ENCODE measurements around the gene PTF1A.

PTF1A gene

DNA sequence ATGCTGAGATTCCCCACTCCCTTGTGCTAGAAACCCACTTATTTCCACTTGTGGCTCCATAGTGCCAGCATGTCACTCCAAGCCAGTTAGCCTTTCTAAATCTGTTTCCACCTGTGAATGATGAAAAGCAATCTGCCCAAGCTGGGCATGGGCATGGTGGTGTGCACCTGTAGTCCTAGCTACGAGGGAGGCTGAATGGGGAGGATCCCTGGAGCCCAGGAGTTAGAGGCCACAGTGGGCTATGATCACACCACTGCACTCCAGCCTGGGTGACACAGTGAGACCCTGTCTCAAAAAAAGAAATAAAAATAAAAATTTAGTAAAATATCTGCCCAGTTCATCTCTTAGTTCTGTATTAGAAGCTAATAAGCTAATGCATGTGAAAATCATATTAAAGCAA, 5.0 kb upstream of the PTF1A start:
- DNase-seq: no peak

DNA sequence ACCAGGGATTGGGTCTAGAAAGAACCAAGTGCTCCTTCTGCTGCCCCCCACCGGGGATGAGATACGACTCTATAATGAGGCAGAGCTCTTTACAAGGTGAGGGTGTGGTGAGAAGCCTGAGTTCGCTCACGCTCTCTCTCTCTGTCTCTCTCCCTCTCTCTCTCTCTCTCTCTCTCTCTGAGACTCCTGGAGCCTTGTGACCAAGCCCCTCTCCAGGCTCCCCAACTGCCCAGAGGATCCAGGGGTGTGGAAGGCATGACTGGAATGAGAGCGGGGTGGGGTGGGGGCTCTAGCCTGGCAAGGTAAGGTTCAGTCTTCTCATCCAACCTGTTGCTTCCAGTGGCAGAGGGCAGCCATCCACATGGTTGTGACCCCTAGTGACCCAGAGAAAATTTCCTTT, 3.1 kb upstream of the PTF1A start:
- DNase-seq: no peak

DNA sequence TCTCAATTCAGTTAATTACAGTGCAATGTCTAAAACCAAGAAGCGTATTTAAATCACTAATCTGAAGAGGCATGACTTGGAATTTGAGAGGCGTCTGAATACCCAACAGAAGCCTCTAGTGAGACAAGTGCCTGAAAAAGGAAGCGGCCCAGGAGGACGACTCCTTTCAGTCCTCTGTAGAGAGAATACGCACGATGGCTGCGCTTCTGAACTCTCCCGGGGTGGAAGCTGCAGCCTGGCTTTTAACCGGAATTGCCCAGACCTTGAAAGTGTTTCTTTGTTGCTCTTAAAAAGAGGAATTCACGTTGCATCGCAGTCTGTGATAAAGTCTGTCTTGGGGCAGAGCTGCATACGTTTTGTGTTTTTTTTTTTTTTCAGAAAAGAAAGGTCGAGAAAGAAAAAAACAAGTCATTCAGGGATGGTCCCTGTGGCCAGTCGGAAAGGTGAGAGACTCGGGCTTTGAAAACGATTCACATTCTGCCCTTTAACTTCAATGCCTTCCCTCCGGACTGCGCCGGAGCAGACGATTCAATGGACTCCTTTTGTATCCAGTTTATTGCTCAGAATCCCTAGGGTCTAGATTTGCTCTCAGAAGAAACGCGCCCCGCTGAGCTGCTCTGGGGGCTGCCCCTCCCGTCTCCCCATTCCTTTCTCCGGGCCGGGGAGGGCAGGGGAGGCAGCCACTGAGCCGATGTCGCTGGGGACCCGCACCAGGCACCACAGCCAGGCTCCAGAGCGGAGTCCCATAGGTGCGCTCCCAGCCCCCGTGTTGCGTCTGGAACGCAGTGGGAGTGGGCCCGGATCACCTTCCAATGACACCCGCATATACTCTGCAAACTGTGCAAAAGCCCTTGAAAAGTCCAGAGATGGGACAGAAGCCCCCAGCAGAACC, 994 bp upstream of the PTF1A start:
- DNase-seq: no peak

DNA sequence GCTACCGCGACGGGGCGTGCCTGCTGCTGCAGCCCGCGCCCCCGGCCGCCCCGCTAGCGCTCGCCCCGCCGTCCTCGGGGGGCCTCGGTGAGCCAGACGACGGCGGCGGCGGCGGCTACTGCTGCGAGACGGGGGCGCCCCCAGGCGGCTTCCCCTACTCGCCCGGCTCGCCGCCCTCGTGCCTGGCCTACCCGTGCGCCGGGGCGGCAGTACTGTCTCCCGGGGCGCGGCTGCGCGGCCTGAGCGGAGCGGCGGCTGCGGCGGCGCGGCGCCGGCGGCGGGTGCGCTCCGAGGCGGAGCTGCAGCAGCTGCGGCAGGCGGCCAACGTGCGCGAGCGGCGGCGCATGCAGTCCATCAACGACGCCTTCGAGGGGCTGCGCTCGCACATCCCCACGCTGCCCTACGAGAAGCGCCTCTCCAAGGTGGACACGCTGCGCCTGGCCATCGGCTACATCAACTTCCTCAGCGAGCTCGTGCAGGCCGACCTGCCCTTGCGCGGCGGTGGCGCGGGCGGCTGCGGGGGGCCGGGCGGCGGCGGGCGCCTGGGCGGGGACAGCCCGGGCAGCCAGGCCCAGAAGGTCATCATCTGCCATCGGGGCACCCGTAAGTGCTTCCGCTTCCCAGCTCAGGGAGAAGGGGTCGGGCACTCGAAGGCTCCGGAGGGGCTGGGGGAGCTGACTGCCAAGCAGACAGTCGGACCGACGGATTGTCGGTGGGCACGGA, 761 bp downstream of the PTF1A start:
- DNase-seq: no peak

DNA sequence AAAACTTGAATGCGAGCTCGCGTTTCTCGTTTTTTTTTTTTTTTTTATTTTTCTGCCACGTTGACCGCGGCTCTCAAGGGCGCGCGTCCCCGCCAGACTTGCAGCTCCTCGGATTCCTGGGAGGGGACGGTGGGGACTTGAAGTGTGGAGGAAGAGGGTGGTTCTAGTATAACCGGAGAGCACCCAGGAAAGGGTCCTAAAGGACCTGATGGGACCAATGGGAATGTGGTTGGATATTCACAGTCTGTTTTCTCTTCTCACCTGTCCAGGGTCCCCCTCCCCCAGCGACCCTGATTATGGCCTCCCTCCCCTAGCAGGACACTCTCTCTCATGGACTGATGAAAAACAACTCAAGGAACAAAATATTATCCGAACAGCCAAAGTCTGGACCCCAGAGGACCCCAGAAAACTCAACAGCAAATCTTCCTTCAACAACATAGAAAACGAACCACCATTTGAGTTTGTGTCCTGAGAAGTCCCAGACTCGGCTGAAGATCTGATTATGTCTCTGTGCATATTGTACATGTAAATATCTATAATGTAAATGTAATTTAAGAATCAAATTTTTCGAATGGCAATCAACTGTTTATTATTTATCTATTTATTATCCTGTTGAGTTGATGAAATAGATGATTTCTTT, 1.4 kb downstream of the PTF1A start:
- DNase-seq: no peak

DNA sequence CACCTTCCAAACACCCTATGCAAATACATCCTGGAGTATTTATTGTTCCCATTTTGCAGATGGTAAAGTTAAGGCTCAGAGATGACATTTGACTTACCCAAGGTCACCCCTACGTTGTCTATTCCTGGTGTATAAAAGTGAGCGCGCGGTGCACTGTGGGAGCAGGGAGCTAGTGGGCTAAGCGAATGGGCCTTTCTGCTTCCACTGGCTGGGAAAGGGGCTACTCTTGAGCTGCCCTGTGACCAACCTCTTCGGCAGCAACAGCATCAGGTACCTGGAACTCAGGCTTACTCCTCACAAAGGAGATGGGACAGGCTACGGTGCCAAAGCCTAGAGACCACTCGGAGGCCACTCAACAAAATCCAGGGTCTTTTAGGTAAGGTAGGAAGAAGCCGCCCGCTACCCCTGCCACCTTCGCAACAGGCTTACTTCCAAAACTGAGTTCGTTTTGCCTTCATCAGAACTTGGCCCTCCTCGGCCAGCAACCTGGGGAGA, 2.4 kb downstream of the PTF1A start:
- DNase-seq: no peak

DNA sequence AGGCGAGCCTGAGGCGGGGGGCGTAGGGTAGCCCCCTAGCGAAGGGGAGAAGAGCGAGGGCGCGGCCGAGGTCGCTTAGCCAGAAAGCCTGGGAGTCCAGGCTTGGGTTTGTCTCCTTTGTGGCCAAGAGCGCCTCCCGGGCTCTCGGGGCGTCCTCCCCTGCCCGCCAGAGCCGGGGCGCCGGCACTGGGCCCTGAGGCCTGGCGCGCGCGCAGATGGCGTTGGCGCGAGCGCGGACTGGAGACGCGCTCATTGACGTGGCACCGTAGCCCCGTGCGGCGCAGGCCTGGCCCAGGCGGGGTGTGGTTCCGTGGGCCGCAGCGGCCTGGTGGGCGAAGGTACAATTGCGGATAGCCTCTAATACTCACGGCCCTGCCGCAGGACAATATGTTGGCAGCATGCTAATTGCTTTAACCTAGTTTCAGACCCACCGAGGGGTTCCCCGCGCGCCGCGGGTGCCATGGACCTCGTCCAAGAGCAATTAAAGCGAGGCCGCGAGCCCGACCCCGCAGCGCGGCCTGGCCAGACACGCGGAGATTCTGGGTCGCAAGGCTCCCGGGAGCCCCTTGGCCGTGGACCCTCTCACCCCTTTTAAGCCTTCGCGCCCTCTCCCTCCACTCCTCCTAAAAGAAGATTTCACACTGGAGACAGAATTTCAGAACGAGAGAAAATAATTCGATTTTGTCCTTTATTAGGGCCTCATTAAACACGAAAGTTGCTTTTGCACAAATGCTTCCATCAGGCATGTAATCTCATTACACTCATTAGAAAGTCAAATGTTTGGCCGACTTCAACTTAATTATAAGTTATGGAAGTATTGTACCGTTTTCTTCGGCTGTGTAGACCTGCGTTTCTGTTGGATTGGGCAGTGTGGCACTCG, 3.1 kb downstream of the PTF1A start:
- DNase-seq: no peak

DNA sequence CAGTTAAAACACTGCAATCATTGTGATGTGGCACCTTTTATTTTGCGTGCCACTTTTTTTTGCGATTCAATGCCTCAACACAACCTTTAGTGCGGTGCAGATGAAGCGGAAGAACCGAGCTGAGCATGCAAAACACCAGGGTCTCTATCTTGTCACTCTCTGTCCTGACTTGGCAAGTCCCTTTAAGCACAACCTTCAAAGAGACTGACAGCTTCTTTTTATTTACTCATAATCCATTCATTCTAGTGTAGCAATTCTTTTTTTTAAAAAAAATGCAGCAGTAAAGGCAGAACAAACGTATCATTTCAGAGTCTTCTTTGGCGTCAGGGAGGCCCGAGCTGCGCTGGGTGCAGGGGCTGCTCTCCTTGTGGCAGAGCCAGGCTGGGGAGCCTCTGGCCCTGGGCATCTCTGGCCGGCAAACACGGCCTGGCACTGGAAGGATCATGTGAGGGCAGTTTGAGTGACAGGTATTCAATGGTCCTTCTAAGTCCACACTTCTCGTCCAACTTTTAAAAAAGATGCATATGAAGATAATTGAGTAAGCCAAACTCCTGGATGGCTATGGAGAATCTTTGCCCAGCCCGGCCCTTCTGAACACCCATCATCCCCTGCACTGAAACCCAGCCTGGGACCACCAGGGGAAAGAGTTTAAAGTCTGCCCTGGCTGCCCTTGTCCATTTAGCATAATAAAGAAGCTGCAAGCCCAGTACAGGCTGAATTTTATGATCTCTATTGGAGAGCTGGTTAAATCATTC, 3.9 kb downstream of the PTF1A start:
- no peak for DNase-seq

DNA sequence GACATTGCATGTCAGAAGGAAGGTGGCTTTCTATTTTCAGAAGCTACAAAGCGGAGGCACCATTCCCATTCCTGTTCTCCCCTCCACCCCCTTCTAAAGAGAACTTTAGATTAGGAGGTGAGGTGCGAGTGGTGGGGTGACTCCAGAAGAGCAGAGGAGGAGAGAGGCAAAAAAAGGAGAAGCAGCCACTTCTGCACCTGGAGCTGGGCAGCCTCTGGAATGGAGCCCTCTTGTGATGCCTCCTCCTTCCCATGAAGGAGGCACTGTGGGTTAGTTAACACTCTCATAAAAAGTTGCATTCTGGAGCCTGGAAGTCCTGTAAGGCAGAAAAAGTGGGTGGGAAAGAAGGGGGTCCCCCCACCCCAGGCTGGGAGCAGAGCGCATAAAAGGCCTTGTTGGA, 4.8 kb downstream of the PTF1A start:
- DNase-seq: no peak

DNA sequence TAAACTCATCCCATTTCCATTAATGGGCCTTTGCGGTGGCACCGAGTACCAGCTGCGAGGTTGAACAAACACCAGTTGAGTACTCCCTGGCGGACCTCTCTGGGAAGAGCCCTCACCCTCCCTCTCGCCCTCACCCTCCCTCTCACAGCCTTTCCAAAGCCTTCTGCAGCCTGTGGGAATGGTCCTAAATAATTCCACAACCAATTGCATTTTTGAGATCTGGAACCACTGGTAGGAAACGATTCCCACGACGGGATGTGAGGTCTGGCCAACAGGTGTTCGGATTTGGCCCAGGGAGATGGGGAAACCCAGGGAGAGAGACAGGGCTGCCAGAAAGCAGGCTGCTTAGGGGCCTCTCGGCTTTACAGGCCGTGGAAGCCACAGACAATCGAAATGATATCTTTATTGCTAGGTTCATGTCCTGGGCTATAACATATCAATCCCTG, 5.3 kb downstream of the PTF1A start:
- DNase-seq: no peak

DNA sequence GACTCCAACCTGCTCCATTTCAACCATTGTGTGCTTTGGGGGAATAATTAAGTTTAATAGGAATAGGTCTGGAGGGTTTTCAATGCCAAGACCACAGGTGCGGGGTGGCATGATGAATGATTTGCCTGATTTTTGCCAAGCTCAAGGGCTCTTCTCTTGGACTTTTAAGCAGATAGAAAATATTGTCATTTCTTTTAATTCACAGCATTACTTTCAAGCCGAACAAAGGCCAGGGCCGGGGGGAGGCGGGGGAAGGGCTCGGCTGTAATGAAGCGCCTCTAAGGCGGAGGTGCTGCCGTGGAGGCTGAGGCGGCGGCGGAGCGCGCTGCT, 6.5 kb downstream of the PTF1A start:
- no peak for DNase-seq

DNA sequence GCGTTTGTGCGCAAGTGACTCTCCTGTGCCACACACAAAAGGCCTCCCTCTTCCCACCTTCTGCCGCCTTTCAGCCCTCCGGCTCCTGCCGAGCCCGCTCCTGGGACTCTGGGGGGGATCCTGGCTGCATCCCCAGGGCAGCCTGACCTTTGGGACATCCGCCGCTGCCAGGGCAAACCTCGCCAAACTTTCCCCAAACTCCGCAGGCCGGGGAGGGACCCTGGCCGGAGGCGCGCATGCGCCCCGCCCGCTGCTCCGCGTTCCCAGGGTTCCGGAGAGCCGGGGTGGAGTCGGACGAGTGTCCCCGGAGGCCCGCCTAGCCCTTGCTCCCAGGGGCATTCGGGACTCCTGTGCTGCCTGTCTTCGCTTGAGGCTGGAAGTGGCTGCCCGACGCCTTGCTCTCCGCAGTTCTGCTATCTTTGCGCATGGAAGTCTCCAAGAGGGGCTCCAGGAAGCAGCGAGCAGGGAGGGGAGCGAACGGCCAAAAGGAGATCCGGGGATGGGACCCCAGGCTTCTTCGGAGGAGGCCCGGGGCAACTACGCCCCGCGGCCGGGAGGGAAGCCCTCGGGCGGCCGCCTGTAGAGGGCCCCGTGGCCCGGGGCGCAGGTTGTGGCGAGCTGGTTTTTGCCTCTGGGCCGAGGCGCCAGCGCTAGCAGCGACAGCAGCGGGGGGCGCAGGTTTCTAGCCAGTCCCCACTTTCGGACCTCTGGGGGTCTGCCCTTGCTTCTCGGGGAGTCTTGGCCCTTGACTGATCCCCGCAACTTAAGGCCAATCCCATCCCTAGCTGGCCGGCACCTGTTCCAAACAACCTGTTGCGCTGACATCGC, 7.0 kb downstream of the PTF1A start:
- DNase-seq: no peak

DNA sequence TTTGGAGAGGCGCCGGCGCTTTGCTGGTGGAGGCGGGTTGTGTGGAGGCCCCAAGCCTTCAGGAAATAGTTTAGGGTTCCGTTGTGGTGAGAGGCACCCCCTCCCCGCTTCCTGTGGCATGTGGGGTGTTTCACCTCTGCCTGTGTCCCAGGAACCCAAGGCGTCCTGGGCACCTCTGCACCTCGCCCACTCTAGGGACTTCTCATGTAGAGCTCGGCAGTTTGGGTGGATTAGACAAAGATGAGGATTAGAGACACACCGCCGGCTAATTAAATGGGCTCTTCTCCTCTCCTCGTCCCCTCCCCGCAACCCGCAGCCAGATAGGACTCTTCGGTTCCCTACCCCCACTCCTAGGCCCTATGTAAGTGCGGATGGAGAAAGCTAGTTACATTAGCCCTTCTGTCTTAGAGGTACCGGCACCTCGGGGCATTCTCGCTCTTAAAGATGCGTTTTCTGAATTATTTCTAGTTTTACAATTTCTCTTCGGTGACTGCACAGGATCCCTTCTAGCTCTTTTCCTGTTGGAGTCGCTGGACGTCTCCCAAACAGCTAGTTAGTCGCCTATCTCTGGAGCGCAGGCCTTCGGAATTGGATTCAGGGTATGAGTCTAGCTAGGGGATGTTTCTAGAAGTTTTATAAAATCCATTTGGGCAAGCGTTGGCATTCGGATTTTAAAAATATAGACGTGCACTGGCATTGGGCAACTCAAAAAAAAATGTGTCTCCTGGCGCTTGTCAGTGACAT, 7.8 kb downstream of the PTF1A start:
- no peak for DNase-seq

DNA sequence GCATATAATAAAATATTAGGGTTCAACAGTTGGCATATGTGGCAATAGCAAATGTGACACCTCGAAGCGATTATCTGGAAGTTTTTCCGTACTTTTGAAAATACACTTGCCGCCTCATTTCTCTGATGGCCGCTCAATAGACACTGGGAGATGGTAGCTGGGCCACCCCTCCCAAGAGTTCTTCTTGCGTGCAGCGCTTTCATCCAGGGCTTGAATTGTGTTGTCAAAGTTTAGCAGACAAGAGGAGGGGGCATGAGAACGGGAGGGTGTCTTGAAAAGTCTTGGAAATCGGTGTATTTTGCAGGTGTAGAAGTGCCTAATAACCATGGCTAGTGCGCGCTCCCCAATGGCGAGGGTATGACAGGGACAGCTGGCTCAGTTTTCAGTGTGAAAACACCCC, 8.5 kb downstream of the PTF1A start:
- DNase-seq: no peak

DNA sequence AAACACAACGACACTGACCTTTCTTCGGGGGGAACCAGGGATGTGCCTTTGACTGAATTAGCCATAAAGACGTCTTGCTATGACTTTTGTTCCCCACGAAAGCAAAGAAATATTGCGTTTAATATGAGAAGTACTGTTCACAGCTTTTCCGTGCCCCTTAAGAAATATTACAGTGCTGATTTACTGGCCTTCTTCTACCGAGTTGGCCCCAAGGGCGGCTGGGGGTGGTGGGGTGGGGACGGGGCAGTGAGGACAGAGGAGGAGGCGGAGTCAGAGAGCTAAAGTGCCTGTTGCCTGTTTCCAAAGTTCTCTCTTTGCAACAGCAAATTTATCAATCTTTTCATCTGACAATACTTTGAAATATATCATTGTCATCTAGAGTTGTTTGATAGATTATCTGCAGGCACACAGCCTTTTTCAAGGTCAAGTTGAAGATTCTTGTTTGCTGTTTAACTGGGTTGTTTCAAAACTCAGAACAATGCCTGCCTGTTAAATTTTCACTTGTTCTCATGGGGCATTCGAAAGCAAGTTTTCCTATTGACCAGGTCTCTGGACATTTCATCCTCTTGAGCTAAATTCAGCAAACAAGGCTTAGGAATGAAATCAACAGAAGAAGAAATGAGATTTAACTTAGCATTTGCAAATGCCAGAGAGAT, 9.0 kb downstream of the PTF1A start:
- DNase-seq: no peak

DNA sequence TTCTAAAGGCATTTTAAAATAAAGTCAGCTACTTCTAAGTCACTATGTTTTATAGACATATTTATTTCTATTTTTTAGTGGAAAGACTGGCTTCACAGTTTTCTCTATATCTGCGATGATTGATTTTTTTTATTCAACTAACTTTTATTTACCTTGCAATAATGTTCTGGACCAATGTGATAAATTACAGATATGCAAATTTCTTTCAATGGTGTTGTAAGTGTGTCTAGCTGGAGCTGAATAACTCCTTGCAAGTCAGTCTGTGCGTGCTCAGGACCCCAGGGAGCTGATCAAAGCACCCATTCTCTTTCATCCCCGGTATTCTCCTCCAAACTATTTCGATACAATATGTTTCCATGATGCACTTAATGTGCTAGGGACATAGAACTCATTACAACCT, 9.7 kb downstream of the PTF1A start:
- no peak for DNase-seq

DNA sequence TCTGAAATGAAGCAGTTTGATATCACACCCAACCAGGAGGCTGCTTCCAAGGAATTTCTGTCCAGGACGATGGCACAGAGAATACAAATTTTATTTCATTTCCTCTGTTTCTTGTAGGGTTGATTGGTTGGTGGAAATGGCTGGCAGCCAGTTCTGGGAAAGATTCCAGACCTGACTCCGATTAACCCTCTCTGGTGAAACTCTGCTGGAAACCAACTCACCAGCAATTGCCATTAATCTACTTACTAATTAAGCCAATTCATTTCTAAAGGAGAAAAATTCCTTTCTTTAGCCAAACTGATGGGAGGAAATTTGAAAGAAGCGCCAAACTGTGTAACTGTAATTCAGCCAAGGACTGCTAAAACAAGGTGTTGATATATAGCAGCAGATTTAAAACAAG, 10.7 kb downstream of the PTF1A start:
- no peak for DNase-seq

DNA sequence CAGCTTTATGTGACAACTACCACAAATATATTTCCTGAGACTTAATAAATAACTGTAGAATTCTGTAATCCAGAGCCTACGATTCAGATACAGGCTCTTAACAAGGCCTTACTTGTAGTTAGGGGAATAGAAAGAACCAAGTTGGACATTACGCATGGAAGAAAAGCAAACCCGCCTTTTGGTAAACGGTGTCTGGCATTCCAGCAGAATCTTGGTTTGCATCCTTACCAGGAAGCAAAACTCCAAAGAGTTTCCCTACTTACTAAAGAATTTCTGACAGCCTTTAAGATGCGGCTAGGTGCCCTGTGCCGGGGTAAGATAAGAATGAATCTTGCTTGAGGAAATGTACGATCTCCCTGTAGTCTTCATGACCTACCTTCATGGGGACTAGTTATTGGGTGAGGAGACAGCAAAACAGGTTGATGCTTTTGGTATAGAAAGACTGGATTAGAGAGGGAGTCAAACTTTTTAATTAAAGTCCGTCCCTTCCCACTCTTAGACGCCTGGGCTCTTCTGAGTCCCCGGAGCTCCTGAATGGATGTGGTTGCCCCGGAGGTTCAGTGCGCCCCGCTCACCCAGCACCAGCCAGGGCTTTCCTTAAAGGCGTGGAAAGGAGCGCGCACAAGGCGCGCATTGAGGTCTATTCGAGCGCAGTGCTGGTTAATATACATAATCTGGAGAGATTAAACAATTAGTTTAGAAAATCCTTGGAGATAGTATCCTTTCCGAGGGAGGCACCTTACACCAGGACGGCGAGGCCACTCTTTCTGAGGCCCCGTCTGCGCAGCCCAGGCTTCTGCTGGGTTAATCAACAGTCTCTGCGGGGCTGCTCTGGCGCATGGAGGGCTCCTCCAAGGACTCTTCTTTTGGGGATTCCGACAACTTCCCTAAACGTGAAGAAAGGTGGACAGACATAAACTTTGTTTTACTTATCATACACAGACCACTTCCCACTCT, 11.5 kb downstream of the PTF1A start:
- no peak for DNase-seq

DNA sequence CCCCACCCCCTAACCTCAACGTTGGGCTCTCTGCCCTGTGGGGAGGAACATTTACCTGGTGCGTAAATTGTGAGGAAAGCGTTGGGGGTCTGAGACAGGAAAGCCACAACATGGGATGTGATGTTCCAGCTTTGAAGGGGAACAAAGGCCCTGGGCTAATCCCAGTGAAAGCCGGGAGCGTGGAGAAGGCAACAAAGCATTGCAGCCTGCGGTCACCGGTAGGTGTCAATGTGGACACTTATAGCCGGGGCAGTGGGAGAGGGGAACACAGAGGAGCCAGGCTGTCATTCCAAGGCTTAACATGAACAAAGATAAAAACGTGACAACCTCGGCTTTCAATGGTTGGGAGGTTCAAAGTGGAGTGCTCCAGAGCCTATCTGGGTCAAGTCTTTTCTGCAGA, 12.7 kb downstream of the PTF1A start:
- DNase-seq: no peak

Measured in hippocampal formation (tissue), 2 donors.